ACC112 (cell line): ENCODE results near the gene TXNL4B.
"Not testable (repeated sequence)": the region's sequence is repeated elsewhere in the genome, so short reads cannot be mapped to it uniquely, and the experiment has no call there.

ENCODE experiments used
- H2AFZ ChIP-seq: fragments of 200-600 bp; sonication (generic); one replicate; pipeline ENCODE4 v1.6.0; 2017; ENCODE audit warnings: antibody characterized with exemption, low read length; ENCODE audit not compliant: unreplicated experiment
- H3K27ac ChIP-seq: fragments of 200-600 bp; sonication (generic); 2 replicates; pipeline ENCODE4 v1.5.1; 2014; ENCODE audit warnings: low read depth, mild to moderate bottlenecking, antibody characterized with exemption, low read length, moderate library complexity
- H3K27me3 ChIP-seq: fragments of 200-600 bp; sonication (generic); 2 replicates; pipeline ENCODE4 v1.6.1; 2014; ENCODE audit warnings: mild to moderate bottlenecking, antibody characterized with exemption, low read length, moderate library complexity, mixed read lengths; ENCODE audit not compliant: insufficient read depth
- H3K36me3 ChIP-seq: fragments of 200-600 bp; sonication (generic); 2 replicates; pipeline ENCODE4 v1.6.1; 2016; ENCODE audit warnings: mild to moderate bottlenecking, antibody characterized with exemption, low read length, moderate library complexity, mixed read lengths; ENCODE audit not compliant: insufficient read depth
- H3K4me1 ChIP-seq: fragments of 200-600 bp; sonication (generic); one replicate; pipeline ENCODE4 v1.6.1; 2016; ENCODE audit warnings: low read length, mixed read lengths; ENCODE audit not compliant: insufficient read depth, unreplicated experiment, control insufficient read depth
- H3K4me3 ChIP-seq: fragments of 200-600 bp; sonication (generic); 2 replicates; pipeline ENCODE4 v1.5.1; 2014; ENCODE audit warnings: mild to moderate bottlenecking, low read depth, low read length
- H3K79me2 ChIP-seq: fragments of 200-600 bp; sonication (generic); one replicate; pipeline ENCODE4 v1.6.0; 2016; ENCODE audit warnings: low read length; ENCODE audit not compliant: control insufficient read depth, unreplicated experiment, insufficient read depth

Gene TXNL4B

DNA sequence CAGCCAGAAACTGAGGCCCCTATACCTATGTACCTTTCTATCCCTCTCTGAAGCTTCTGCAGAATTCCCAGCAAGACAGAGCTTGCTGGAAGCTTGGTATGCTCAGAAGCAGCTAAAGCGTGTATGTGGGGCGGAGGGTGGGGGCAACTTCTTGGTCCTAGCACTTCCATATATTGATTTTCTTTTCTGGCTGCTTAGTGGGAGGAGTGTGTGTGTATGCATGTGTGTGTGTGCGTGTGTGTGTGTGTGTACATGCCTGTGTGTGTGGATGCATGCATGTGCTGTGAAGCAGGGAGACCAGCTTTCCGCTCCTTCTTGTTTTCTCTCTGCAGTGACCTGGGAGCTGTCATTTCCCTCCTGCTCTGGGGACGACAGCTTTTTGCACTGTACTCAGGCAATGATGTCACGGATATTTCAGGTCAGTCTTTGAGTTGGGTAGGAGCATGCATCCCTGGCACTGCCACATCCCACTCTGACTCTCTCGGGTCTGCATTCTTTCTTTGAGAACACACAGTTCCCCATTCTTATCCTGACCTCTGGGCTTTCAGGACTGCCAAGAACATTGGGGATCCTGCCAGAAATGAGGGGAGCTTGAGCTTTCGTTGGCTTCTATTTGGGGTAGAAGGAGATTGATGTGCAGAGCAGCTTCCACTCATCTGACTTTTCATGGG lies 19.7 kb downstream of the TXNL4B start:
- H2AFZ ChIP-seq: no peak overlapping the region
- H3K27me3 ChIP-seq: no peaks in the 10 kb centered on the region
- H3K36me3 ChIP-seq: no peaks in the 10 kb centered on the region
- no peaks in the 10 kb centered on the region for H3K4me1 ChIP-seq
- H3K79me2 ChIP-seq: no peaks in the 10 kb centered on the region
- H3K4me3 ChIP-seq: no peak overlapping the region
- H3K27ac ChIP-seq: no peak overlapping the region

DNA sequence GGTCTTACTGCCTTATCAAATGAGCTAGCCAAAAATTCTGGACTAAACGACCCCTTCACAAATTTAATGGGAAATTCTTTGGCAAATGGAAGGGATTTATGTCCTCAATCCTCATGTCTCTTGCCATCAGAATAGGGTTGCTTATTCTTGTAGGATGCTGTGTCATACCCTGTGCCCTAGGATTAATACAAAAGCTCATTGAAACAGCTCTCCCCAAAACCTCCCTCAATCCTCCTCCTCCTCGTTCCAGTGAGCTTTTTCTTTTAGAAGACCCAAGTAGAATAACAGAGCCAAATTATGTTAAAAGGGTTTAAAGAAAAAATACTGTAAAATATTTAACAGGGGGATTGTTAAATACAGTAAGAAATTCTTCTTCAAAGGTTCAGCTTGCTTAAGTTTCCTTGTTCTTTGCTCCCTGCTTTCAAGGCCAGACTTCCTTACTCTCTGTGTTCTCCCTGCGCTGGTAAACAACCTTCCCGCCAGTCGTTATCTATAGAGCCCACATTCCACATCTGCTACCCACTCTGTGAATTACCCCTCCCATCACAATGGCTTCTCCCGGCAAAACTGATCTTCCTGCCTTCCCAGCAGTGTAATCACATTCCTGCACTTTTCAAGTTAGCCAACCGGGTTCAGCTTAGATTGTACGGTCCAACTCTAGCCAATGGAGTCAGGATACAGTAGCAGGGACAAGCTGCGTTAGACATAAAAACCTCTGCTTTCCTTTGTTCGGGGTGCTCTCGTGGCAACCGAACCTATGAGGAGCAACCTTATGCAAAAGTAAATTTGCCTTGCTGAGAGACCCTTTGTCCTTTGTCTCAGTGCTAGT lies 20.7 kb downstream of the TXNL4B start:
- Histone ChIP-seq H3K36me3 (no peaks in the 10 kb centered on the region), H3K79me2 (no peaks in the 10 kb centered on the region), H3K4me1 (no peaks in the 10 kb centered on the region), H3K4me3 (no peak overlapping the region), H3K27ac (no peak overlapping the region), H2AFZ (no peak overlapping the region), H3K27me3 (no peaks in the 10 kb centered on the region)

DNA sequence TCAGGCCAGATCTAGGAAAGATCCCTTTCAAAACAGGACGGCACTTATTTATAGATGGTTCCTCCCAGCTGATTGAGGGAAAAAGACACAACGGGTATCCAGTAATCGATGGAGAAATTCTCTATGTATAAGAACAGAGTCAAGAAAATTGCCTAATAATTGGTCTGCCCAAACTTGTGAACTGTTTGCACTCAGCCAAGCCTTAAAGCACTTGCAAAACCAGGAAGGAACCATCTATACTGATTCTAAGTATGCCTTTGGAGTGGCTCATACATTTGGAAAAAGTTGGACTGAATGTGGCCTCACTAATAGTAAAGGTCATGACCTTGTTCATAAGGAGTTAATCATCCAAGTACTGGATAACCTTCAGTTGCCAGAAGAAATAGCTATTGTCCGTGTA lies 24.5 kb downstream of the TXNL4B start:
- Histone ChIP-seq H3K36me3 (no peaks in the 10 kb centered on the region), H3K79me2 (no peaks in the 10 kb centered on the region), H3K4me3 (no peak overlapping the region), H3K27ac (no peak overlapping the region), H3K4me1 (no peaks in the 10 kb centered on the region), H3K27me3 (0 out of 2 replicates have a peak, but pooled peaks cover 3% of the 10 kb centered on the region), H2AFZ (no peak overlapping the region)

DNA sequence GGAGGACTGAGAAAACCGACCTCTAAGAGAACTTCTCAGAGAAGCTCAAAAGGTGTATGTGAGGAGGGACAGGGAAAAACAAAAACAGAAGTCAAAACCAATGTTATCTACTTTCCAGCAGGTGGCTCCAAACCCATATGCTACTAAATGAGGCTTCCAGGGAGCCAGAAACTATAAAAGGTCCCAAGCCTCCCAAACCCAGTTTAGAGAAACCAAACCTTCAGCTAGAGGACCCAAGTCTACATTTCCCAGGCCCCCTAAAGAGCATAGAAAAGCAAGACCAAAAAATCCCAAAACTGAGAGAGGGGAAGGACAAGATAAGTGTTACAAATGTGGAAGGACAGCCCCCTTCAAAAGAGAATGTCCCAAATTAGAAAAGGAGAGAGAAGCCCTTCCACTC lies 26.7 kb downstream of the TXNL4B start:
- no peak overlapping the region for H3K27ac ChIP-seq
- no peak overlapping the region for H2AFZ ChIP-seq
- H3K79me2 ChIP-seq: no peaks in the 10 kb centered on the region
- H3K4me1 ChIP-seq: no peaks in the 10 kb centered on the region
- no peaks in the 10 kb centered on the region for H3K36me3 ChIP-seq
- H3K27me3 ChIP-seq: peaks cover 9% of the 10 kb centered on the region; the same call in 1 of the 2 replicates
- H3K4me3 ChIP-seq: no peak overlapping the region

DNA sequence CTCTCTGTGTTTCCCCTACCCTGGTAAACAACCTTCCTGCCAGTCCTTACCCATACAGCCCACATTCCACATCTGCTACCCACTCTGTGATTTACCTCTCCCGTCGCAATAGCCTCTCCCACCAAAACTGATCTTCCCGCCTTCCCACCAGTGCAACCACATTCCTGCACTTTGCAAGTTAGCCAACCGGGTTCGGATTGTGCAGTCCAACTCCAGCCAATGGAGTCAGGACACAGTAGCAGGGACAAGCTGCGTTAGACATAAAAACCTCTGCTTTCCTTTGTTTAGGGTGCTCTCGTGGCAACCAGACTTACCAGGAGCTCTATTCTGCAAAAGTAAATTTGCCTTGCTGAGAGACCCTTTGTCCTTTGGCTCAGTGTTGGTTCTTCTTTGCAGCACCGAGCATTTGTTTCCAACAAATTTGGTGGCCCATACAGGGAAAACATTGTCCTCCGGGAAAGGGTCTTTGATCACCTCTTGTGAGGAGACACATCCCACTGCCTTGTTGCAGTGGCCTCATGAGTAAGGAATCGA lies 29.0 kb downstream of the TXNL4B start:
- H3K79me2 ChIP-seq: no peaks in the 10 kb centered on the region
- no peak overlapping the region for H3K4me3 ChIP-seq
- no peaks in the 10 kb centered on the region for H3K36me3 ChIP-seq
- H3K4me1 ChIP-seq: no peaks in the 10 kb centered on the region
- H3K27me3 ChIP-seq: peaks cover 9% of the 10 kb centered on the region; the same call in 1 of the 2 replicates
- H3K27ac ChIP-seq: no peak overlapping the region
- no peak overlapping the region for H2AFZ ChIP-seq

DNA sequence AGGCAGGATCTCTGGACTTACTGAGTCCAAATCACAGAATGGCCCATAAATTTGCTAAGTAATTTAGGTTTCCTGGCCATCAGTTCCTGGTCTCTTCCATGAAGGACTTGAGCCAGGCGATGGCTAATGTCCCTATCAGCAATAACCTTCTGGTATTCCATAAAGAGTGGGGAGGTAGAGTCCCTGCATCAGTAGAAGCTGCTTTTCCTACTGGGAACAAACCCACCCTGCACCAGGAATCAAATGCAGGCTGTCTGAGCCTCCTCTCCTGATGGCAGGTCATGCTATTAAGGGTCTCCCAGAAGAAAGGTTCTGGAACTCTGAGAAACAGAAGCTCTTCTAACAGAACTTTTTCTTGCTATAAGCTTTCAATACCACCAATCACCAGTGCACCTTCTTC lies 31.9 kb downstream of the TXNL4B start:
- no peaks in the 10 kb centered on the region for H3K79me2 ChIP-seq
- peaks cover 15% of the 10 kb centered on the region for H3K27me3 ChIP-seq
- no peak overlapping the region for H3K4me3 ChIP-seq
- H2AFZ ChIP-seq: no peak overlapping the region
- H3K36me3 ChIP-seq: no peaks in the 10 kb centered on the region
- no peak overlapping the region for H3K27ac ChIP-seq
- no peaks in the 10 kb centered on the region for H3K4me1 ChIP-seq

DNA sequence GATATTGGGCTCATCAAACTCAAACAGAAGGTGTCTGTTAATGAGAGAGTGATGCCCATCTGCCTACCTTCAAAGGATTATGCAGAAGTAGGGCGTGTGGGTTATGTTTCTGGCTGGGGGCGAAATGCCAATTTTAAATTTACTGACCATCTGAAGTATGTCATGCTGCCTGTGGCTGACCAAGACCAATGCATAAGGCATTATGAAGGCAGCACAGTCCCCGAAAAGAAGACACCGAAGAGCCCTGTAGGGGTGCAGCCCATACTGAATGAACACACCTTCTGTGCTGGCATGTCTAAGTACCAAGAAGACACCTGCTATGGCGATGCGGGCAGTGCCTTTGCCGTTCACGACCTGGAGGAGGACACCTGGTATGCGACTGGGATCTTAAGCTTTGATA lies 33.0 kb downstream of the TXNL4B start:
- Histone ChIP-seq H3K4me1 (no peaks in the 10 kb centered on the region), H3K27ac (no peak overlapping the region), H3K79me2 (no peaks in the 10 kb centered on the region), H3K27me3 (peaks cover 15% of the 10 kb centered on the region), H3K36me3 (no peaks in the 10 kb centered on the region), H3K4me3 (no peak overlapping the region), H2AFZ (no peak overlapping the region)

DNA sequence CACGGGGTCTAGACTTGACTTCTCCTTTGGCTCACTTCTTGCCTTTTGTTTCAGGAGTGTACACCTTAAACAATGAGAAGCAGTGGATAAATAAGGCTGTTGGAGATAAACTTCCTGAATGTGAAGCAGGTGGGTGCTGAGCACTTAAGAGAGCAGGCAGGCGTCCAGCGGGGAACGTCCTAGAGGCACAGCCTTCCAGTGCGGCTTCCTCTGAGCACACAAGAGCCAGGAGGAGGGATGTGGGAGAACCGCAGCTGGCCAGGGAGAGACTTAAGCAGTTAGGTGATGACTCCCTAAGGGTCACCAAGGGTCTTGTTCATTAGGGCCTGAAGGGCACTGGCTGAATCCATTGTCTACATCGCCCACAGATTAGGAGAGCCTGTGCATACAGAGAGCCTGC lies 34.4 kb downstream of the TXNL4B start:
- peaks cover 13% of the 10 kb centered on the region for H3K27me3 ChIP-seq
- H3K36me3 ChIP-seq, H3K4me1 ChIP-seq, H3K79me2 ChIP-seq, H2AFZ ChIP-seq, H3K27ac ChIP-seq, H3K4me3 ChIP-seq: not testable (repeated sequence)

DNA sequence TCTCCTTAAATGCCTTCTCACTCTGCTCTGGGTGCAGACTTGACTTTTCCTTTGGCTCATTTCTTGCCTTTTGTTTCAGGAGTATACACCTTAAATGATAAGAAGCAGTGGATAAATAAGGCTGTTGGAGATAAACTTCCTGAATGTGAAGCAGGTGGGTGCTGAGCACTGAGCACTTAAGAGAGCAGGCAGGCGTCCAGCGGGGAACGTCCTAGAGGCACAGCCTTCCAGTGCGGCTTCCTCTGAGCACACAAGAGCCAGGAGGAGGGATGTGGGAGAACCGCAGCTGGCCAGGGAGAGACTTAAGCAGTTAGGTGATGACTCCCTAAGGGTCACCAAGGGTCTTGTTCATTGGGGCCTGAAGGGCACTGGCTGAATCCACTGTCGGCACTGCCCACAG lies 36.1 kb downstream of the TXNL4B start:
- H3K27ac ChIP-seq, H2AFZ ChIP-seq, H3K4me3 ChIP-seq, H3K79me2 ChIP-seq, H3K4me1 ChIP-seq, H3K36me3 ChIP-seq: not testable (repeated sequence)
- peaks cover 19% of the 10 kb centered on the region for H3K27me3 ChIP-seq

DNA sequence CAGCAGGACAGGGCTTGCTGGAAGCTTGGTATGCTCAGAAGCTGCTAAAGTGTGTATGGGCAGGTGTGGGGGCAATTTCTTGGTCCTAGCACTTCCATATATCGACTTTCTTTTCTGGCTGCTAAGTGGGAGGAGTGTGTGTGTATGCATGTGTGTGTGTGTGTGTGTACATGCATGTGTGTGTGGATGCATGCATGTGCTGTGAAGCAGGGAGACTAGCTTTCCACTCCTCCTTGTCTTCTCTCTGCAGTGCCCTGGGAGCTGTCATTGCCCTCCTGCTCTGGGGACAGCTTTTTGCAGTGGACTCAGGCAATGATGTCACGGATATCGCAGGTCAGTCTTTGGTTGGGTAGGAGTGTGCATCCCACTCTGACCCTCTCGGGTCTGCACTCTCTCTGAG lies 37.5 kb downstream of the TXNL4B start:
- no peak overlapping the region for H3K27ac ChIP-seq

More for the DNA sequence above, 37.5 kb downstream of the TXNL4B start:
- no peaks in the 10 kb centered on the region for H3K4me1 ChIP-seq
- no peaks in the 10 kb centered on the region for H3K36me3 ChIP-seq
- peaks cover 22% of the 10 kb centered on the region for H3K27me3 ChIP-seq
- no peaks in the 10 kb centered on the region for H3K79me2 ChIP-seq
- H3K4me3 ChIP-seq: no peak overlapping the region
- no peak overlapping the region for H2AFZ ChIP-seq
